H9 (cell line): ENCODE data around the gene MRPL21. TPM values are rescaled to one million over a fixed set of nuclear protein-coding genes. Genes with fewer than 3 reads are reported as not detected.
A peak's percentile ranks its signal among the peaks of the same experiment; 100 is the strongest.

ENCODE experiments used
- DNase-seq: peaks from one replicate; pipeline ENCODE4 v3.0.0-alpha.2; 2017
- H2AFZ ChIP-seq: one replicate; pipeline ENCODE4 v1.6.1; 2013; ENCODE audit warnings: mild to moderate bottlenecking, low read length, control low read depth, moderate library complexity
- H2AK5ac ChIP-seq: 2 replicates; pipeline ENCODE4 v1.6.1; 2013; ENCODE audit warnings: low read length, control low read depth, mixed read lengths; ENCODE audit not compliant: insufficient read length
- H2BK120ac ChIP-seq: one replicate; pipeline ENCODE4 v1.6.1; 2013; ENCODE audit warnings: low read depth, mild to moderate bottlenecking, low read length, control low read depth, inconsistent platforms; ENCODE audit not compliant: poor library complexity, severe bottlenecking
- H2BK12ac ChIP-seq: 2 replicates; pipeline ENCODE4 v1.6.1; 2013; ENCODE audit warnings: low read length, control low read depth, mixed read lengths, low read depth; ENCODE audit not compliant: insufficient read length
- H2BK15ac ChIP-seq: 2 replicates; pipeline ENCODE4 v1.6.1; 2013; ENCODE audit warnings: low read depth, low read length, control low read depth
- H2BK20ac ChIP-seq: one replicate; pipeline ENCODE4 v1.6.1; 2013; ENCODE audit warnings: low read depth, mild to moderate bottlenecking, low read length, control low read depth, inconsistent platforms; ENCODE audit not compliant: poor library complexity, severe bottlenecking
- H2BK5ac ChIP-seq: 2 replicates; pipeline ENCODE4 v1.6.1; 2013; ENCODE audit warnings: low read length, control low read depth, mixed read lengths; ENCODE audit not compliant: insufficient read length
- H3K14ac ChIP-seq: 2 replicates; pipeline ENCODE4 v1.6.1; 2013; ENCODE audit warnings: low read length, control low read depth; ENCODE audit not compliant: insufficient read depth
- H3K18ac ChIP-seq: 2 replicates; pipeline ENCODE4 v1.6.1; 2013; ENCODE audit warnings: low read depth, mild to moderate bottlenecking, mixed read lengths, low read length, control low read depth; ENCODE audit not compliant: insufficient read length
- H3K23ac ChIP-seq: 2 replicates; pipeline ENCODE4 v1.6.1; 2013; ENCODE audit warnings: low read length, control low read depth, mixed read lengths, low read depth; ENCODE audit not compliant: insufficient read length
- H3K23me2 ChIP-seq: 2 replicates; pipeline ENCODE4 v1.6.1; 2013; ENCODE audit warnings: low read depth, mild to moderate bottlenecking, mixed read lengths, low read length, control low read depth; ENCODE audit not compliant: insufficient read length, poor library complexity, severe bottlenecking
- H3K27ac ChIP-seq: 2 replicates; pipeline ENCODE4 v1.5.1; 2013; ENCODE audit warnings: low read length, control low read depth, mixed read lengths, low read depth; ENCODE audit not compliant: insufficient read length
- H3K27me3 ChIP-seq: 2 replicates; pipeline ENCODE4 v1.6.1; 2013; ENCODE audit warnings: low read length, control low read depth, inconsistent platforms; ENCODE audit not compliant: insufficient read depth
- H3K4ac ChIP-seq: 2 replicates; pipeline ENCODE4 v1.6.1; 2013; ENCODE audit warnings: low read depth, mild to moderate bottlenecking, control low read depth, inconsistent platforms, low read length, moderate library complexity
- H3K4me1 ChIP-seq: 2 replicates; pipeline ENCODE4 v1.6.1; 2013; ENCODE audit warnings: low read length, control low read depth, inconsistent platforms; ENCODE audit not compliant: insufficient read depth
- H3K4me2 ChIP-seq: 2 replicates; pipeline ENCODE4 v1.6.1; 2013; ENCODE audit warnings: low read length, control low read depth, mixed read lengths; ENCODE audit not compliant: insufficient read length, insufficient read depth
- H3K56ac ChIP-seq: 2 replicates; pipeline ENCODE4 v1.6.1; 2013; ENCODE audit warnings: low read depth, mild to moderate bottlenecking, mixed read lengths, low read length, control low read depth; ENCODE audit not compliant: insufficient read length
- H3K79me1 ChIP-seq: 2 replicates; pipeline ENCODE4 v1.6.1; 2013; ENCODE audit warnings: low read depth, mild to moderate bottlenecking, moderate library complexity, low read length, control low read depth, inconsistent platforms; ENCODE audit not compliant: insufficient read depth, poor library complexity, severe bottlenecking
- H3K79me2 ChIP-seq: 2 replicates; pipeline ENCODE4 v1.6.1; 2013; ENCODE audit warnings: low read length, control low read depth, inconsistent platforms; ENCODE audit not compliant: insufficient read depth
- H3K9ac ChIP-seq: 2 replicates; pipeline ENCODE4 v1.6.1; 2013; ENCODE audit warnings: low read length, control low read depth, mixed read lengths; ENCODE audit not compliant: insufficient read length; ENCODE audit errors: extremely low read depth
- H3K9me3 ChIP-seq: one replicate; pipeline ENCODE4 v1.6.1; 2013; ENCODE audit warnings: low read depth, low read length, inconsistent platforms; ENCODE audit not compliant: control insufficient read depth
- H3T11ph ChIP-seq: one replicate; pipeline ENCODE4 v1.6.1; 2013; ENCODE audit warnings: mild to moderate bottlenecking, low read length, control low read depth, inconsistent platforms
- H4K20me1 ChIP-seq: one replicate; pipeline ENCODE4 v1.6.1; 2013; ENCODE audit not compliant: control insufficient read depth, insufficient read length, insufficient read depth
- H4K5ac ChIP-seq: 2 replicates; pipeline ENCODE4 v1.6.1; 2013; ENCODE audit warnings: low read depth, mild to moderate bottlenecking, mixed read lengths, low read length, control low read depth; ENCODE audit not compliant: insufficient read length
- H4K8ac ChIP-seq: replicated peaks from 2 replicates; pipeline ENCODE4 v1.6.1; 2013; ENCODE audit warnings: low read length, control low read depth, mixed read lengths, low read depth; ENCODE audit not compliant: insufficient read length
- H4K91ac ChIP-seq: 2 replicates; pipeline ENCODE4 v1.6.1; 2013; ENCODE audit warnings: low read depth, mild to moderate bottlenecking, moderate library complexity, mixed read lengths, low read length, control low read depth; ENCODE audit not compliant: insufficient read length
- H3K27ac Mint-ChIP-seq, 3 experiments: 2 replicates in 2 of 3; 3 replicates in 1 of 3; pipeline ENCODE4 v1.8.0; 2020 to 2021; ENCODE audit warnings: mixed read lengths in 3 of 3, mild to moderate bottlenecking in 1 of 3, moderate library complexity in 1 of 3
- H3K27me3 Mint-ChIP-seq: 2 replicates; pipeline ENCODE4 v1.8.0; 2021; ENCODE audit warnings: low read depth, mild to moderate bottlenecking, moderate library complexity, mixed read lengths
- H3K36me3 Mint-ChIP-seq, 3 experiments: 2 replicates in 2 of 3; 3 replicates in 1 of 3; pipeline ENCODE4 v1.8.0; 2020 to 2021; ENCODE audit warnings: low read depth in 3 of 3, mixed read lengths in 3 of 3; ENCODE audit not compliant: insufficient read depth in 1 of 3
- H3K4me1 Mint-ChIP-seq, 2 experiments: 2 replicates each; pipeline ENCODE4 v1.8.0; 2020; ENCODE audit warnings: mixed read lengths in 2 of 2
- H3K4me3 Mint-ChIP-seq, 2 experiments: 2 replicates in 1 of 2; 3 replicates in 1 of 2; pipeline ENCODE4 v1.8.0; 2020 to 2021; ENCODE audit warnings: mild to moderate bottlenecking in 2 of 2, mixed read lengths in 2 of 2, moderate library complexity in 1 of 2
- H3K9me3 Mint-ChIP-seq, 2 experiments: 2 replicates in 1 of 2; 3 replicates in 1 of 2; pipeline ENCODE4 v1.8.0; 2020; ENCODE audit warnings: mild to moderate bottlenecking in 2 of 2, mixed read lengths in 2 of 2, moderate library complexity in 1 of 2
- WGBS: extraction: QIAGEN DNeasy Blood & Tissue Kit; methylation state at CpG from one replicate; pipeline ENCODE4 v1.1.7; 2013; ENCODE audit warnings: missing lambda C conversion rate, low lambda C conversion rate, mixed read lengths; ENCODE audit not compliant: insufficient read length; ENCODE audit errors: extremely low coverage; 5-methylcytosine and 5-hydroxymethylcytosine counted together
- total RNA-seq: library from RNA; stranded (reverse); gene quantifications from 2 replicates; pipeline ENCODE4 v1.2.1, GENCODE V29; 2021
- TF ChIP-seq, protein P1 (sequence below): fragments of 200-600 bp; sonication (generic); conservative IDR thresholded peaks from 3 replicates; pipeline ENCODE4 v1.8.0; 2021; ENCODE audit warnings: antibody characterized with exemption, mild to moderate bottlenecking

MRPL21 gene
- total RNA-seq, 1 experiment from 2014 or later: 91.5 TPM

- H2BK15ac ChIP-seq: no peak overlapping the region
- H3K79me1 ChIP-seq: no peaks in the 10 kb centered on the region
- H3K23ac ChIP-seq: no peak overlapping the region
- no CpG with 5 or more reads among the region's 11 CpGs for WGBS
- H3K9ac ChIP-seq: no peak overlapping the region
- no peak overlapping the region for H3K56ac ChIP-seq
- H4K91ac ChIP-seq: no peak overlapping the region
- no peaks in the 10 kb centered on the region for H4K20me1 ChIP-seq
- DNase-seq: no peak
- H2BK5ac ChIP-seq: no peak overlapping the region
- no peak overlapping the region for H3K4ac ChIP-seq
- Mint-ChIP-seq H3K4me1 (peaks cover 9 to 10% of the 10 kb centered on the region in 2 experiments), H3K27me3 (no peaks in the 10 kb centered on the region; the same call in 1 of the 2 replicates), H3K9me3 (no peaks in the 10 kb centered on the region), H3K27ac (peak overlapping the region in 2 of 3 experiments; percentile 70 to 92; a peak in 1 of 7 replicates), H3K36me3 (peaks cover 0 to 25% (median 20%) of the 10 kb centered on the region in 3 experiments; a peak in 5 of 7 replicates), H3K4me3 (no peak overlapping the region)
- no peaks in the 10 kb centered on the region for H3K27me3 ChIP-seq
- no peak overlapping the region for H2AK5ac ChIP-seq
- no peak overlapping the region for H3K27ac ChIP-seq
- H3T11ph ChIP-seq: no peak overlapping the region
- no peak overlapping the region for H2BK120ac ChIP-seq
- H4K5ac ChIP-seq: no peak overlapping the region
- no peak overlapping the region for H2BK12ac ChIP-seq
- H3K14ac ChIP-seq: no peak overlapping the region
- H4K8ac ChIP-seq: no peak overlapping the region
- no peaks in the 10 kb centered on the region for H3K4me1 ChIP-seq
- no peak overlapping the region for H3K18ac ChIP-seq
- no peaks in the 10 kb centered on the region for H3K9me3 ChIP-seq
- H3K79me2 ChIP-seq: no peaks in the 10 kb centered on the region
- H3K4me2 ChIP-seq: no peak overlapping the region
- TF ChIP-seq, protein P1, sequence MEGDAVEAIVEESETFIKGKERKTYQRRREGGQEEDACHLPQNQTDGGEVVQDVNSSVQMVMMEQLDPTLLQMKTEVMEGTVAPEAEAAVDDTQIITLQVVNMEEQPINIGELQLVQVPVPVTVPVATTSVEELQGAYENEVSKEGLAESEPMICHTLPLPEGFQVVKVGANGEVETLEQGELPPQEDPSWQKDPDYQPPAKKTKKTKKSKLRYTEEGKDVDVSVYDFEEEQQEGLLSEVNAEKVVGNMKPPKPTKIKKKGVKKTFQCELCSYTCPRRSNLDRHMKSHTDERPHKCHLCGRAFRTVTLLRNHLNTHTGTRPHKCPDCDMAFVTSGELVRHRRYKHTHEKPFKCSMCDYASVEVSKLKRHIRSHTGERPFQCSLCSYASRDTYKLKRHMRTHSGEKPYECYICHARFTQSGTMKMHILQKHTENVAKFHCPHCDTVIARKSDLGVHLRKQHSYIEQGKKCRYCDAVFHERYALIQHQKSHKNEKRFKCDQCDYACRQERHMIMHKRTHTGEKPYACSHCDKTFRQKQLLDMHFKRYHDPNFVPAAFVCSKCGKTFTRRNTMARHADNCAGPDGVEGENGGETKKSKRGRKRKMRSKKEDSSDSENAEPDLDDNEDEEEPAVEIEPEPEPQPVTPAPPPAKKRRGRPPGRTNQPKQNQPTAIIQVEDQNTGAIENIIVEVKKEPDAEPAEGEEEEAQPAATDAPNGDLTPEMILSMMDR: no peak
- no peak overlapping the region for H2BK20ac ChIP-seq
- H2AFZ ChIP-seq: no peak overlapping the region
- no peaks in the 10 kb centered on the region for H3K23me2 ChIP-seq
Observed at GRCh38 chr11:68942095-68942620, 38.5 kb upstream of the MRPL21 start.
